Neural cell (in vitro differentiated cells): ENCODE results near the gene ACP1.

Experiments
- EP300 ChIP-seq: fragments of 450-650 bp; conservative IDR thresholded peaks from 2 replicates; pipeline ENCODE4 v1.6.1; 2014; ENCODE audit warnings: antibody characterized with exemption, mild to moderate bottlenecking, moderate library complexity; ENCODE audit not compliant: poor library complexity, severe bottlenecking
- TF ChIP-seq, protein P1 (sequence below): fragments of 450-650 bp; IDR thresholded peaks from 2 replicates; pipeline ENCODE4 v1.5.1; 2014; ENCODE audit warnings: antibody characterized with exemption, mild to moderate bottlenecking, moderate library complexity; ENCODE audit not compliant: poor library complexity, severe bottlenecking
- TF ChIP-seq, protein P2 (sequence below): IDR thresholded peaks from 2 replicates; pipeline ENCODE4 v1.6.1; 2012; ENCODE audit warnings: borderline replicate concordance

DNA sequence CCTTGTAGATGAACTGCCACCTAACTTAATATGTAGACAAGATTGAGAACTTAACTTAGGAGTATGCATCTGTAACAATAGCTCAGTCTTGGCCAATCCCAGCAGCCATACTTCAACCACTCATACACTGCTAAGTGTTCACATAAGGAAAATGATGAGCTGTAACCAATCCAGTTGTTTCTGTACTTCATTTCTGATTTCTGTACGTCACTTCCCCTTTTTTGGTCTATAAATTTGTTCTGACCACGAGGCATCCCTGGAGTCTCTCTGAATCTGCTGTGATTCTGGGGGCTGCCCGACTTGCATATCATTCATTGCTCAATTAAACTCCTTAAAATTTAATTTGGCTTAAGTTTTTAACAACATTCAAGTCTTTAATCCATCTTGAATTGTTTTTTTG, 7.3 kb upstream of the ACP1 start:
- TF ChIP-seq, protein P1, sequence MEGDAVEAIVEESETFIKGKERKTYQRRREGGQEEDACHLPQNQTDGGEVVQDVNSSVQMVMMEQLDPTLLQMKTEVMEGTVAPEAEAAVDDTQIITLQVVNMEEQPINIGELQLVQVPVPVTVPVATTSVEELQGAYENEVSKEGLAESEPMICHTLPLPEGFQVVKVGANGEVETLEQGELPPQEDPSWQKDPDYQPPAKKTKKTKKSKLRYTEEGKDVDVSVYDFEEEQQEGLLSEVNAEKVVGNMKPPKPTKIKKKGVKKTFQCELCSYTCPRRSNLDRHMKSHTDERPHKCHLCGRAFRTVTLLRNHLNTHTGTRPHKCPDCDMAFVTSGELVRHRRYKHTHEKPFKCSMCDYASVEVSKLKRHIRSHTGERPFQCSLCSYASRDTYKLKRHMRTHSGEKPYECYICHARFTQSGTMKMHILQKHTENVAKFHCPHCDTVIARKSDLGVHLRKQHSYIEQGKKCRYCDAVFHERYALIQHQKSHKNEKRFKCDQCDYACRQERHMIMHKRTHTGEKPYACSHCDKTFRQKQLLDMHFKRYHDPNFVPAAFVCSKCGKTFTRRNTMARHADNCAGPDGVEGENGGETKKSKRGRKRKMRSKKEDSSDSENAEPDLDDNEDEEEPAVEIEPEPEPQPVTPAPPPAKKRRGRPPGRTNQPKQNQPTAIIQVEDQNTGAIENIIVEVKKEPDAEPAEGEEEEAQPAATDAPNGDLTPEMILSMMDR = no peak
- TF ChIP-seq, protein P2, sequence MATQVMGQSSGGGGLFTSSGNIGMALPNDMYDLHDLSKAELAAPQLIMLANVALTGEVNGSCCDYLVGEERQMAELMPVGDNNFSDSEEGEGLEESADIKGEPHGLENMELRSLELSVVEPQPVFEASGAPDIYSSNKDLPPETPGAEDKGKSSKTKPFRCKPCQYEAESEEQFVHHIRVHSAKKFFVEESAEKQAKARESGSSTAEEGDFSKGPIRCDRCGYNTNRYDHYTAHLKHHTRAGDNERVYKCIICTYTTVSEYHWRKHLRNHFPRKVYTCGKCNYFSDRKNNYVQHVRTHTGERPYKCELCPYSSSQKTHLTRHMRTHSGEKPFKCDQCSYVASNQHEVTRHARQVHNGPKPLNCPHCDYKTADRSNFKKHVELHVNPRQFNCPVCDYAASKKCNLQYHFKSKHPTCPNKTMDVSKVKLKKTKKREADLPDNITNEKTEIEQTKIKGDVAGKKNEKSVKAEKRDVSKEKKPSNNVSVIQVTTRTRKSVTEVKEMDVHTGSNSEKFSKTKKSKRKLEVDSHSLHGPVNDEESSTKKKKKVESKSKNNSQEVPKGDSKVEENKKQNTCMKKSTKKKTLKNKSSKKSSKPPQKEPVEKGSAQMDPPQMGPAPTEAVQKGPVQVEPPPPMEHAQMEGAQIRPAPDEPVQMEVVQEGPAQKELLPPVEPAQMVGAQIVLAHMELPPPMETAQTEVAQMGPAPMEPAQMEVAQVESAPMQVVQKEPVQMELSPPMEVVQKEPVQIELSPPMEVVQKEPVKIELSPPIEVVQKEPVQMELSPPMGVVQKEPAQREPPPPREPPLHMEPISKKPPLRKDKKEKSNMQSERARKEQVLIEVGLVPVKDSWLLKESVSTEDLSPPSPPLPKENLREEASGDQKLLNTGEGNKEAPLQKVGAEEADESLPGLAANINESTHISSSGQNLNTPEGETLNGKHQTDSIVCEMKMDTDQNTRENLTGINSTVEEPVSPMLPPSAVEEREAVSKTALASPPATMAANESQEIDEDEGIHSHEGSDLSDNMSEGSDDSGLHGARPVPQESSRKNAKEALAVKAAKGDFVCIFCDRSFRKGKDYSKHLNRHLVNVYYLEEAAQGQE = no peak
- TF ChIP-seq EP300 = no peak
